Caco-2 (cell line): ENCODE data around the gene OTUB1. TPM values are rescaled to one million over a fixed set of nuclear protein-coding genes. Genes with fewer than 3 reads are reported as not detected.

Source experiments
- BruUV-seq: library from RNA; stranded (reverse); fragments of 400-500 nt; replicated peaks from 2 replicates; lab custom pipeline; 2021; lab: Mats Ljungman, UMichigan
- CTCF ChIA-PET: fragments of 300-600 bp; sonication (Branson Sonifier 250); formaldehyde crosslinking; loops from one replicate; lab custom pipeline; 2022; ENCODE audit warnings: antibody characterized with exemption; lab: Charles Lee
- POLR2A ChIA-PET: fragments of 300-600 bp; sonication (Branson Sonifier 250); formaldehyde crosslinking; loops from one replicate; lab custom pipeline; 2022; ENCODE audit warnings: antibody characterized with exemption; lab: Charles Lee
- DNase-seq, 2 experiments: peaks; one replicate each; pipeline versions ENCODE4 v3.0.0 to v3.0.0-alpha.2; 2020 to 2022
- H3K27me3 ChIP-seq: replicated peaks from 2 replicates; pipeline ENCODE4 v1.6.0; 2011; ENCODE audit warnings: low read length; ENCODE audit not compliant: control insufficient read depth, insufficient read depth
- H3K36me3 ChIP-seq: 2 replicates; pipeline ENCODE4 v1.5.1; 2011; ENCODE audit warnings: low read length; ENCODE audit not compliant: control insufficient read depth, insufficient read depth
- H3K4me1 ChIP-seq: fragments of 250-450 bp; sonication (Bioruptor Pico); 2 replicates; pipeline ENCODE4 v1.5.1; 2020; ENCODE audit warnings: mild to moderate bottlenecking
- H3K4me3 ChIP-seq: 2 replicates; pipeline ENCODE4 v1.5.1; 2011; ENCODE audit warnings: low read depth, mild to moderate bottlenecking, control low read depth, low read length
- H3K9me3 ChIP-seq: fragments of 250-450 bp; sonication (Bioruptor Pico); 2 replicates; pipeline ENCODE4 v1.5.1; 2020; ENCODE audit warnings: mild to moderate bottlenecking, moderate library complexity
- H3K27ac Mint-ChIP-seq: one replicate; pipeline ENCODE4 v1.8.0; 2022; ENCODE audit warnings: mixed read lengths; ENCODE audit not compliant: unreplicated experiment
- H3K27me3 Mint-ChIP-seq: one replicate; pipeline ENCODE4 v1.8.0; 2022; ENCODE audit warnings: mixed read lengths; ENCODE audit not compliant: insufficient read depth, unreplicated experiment
- H3K36me3 Mint-ChIP-seq: one replicate; pipeline ENCODE4 v1.8.0; 2022; ENCODE audit warnings: mild to moderate bottlenecking, mixed read lengths; ENCODE audit not compliant: insufficient read depth, unreplicated experiment
- H3K4me1 Mint-ChIP-seq: one replicate; pipeline ENCODE4 v1.8.0; 2022; ENCODE audit warnings: low read depth, mixed read lengths; ENCODE audit not compliant: unreplicated experiment
- H3K4me3 Mint-ChIP-seq: one replicate; pipeline ENCODE4 v1.8.0; 2022; ENCODE audit warnings: mild to moderate bottlenecking, moderate library complexity, mixed read lengths; ENCODE audit not compliant: unreplicated experiment
- H3K9me3 Mint-ChIP-seq: one replicate; pipeline ENCODE4 v1.8.0; 2022; ENCODE audit warnings: mixed read lengths; ENCODE audit not compliant: unreplicated experiment
- CTCF ChIP-seq, 2 experiments: fragments of 200-600 bp in 1 of 2; IDR thresholded peaks; 1 replicate in 1 of 2; 2 replicates in 1 of 2; pipeline versions ENCODE4 v1.5.1 to v1.8.0; 2011 to 2022; ENCODE audit warnings: antibody characterized with exemption in 1 of 2, control low read depth in 1 of 2, inconsistent platforms in 1 of 2, low read depth in 1 of 2, low read length in 1 of 2, mild to moderate bottlenecking in 1 of 2, moderate library complexity in 1 of 2; ENCODE audit not compliant: insufficient read depth in 1 of 2, severe bottlenecking in 1 of 2, unreplicated experiment in 1 of 2
- intact Hi-C: fragments of 100-400 bp; cut with micrococcal nuclease; formaldehyde crosslinking; loops from one replicate; pipeline ENCODE4 v1.10.0; 2022; ENCODE audit not compliant: unreplicated experiment
- total RNA-seq: library from RNA; stranded (reverse); gene quantifications from 2 replicates; pipeline ENCODE4 v1.2.3, GENCODE V29; 2022

Gene OTUB1
- total RNA-seq, 1 experiment from 2014 or later: 152 TPM

GRCh38 chr11:64034411-64034811, 48.2 kb downstream of the OTUB1 start:
- Histone ChIP-seq H3K36me3 (no peaks in the 10 kb centered on the region), H3K27me3 (no peaks in the 10 kb centered on the region; the same call in 1 of the 2 replicates), H3K4me3 (no peak overlapping the region), H3K9me3 (no peaks in the 10 kb centered on the region), H3K4me1 (no peaks in the 10 kb centered on the region; the same call in 1 of the 2 replicates)
- TF ChIP-seq CTCF (IDR thresholded peaks at IDR 0.05; ENCODE audit: insufficient read depth in 1 of 2, low read depth in 1 of 2, low read length in 1 of 2, severe bottlenecking in 1 of 2, unreplicated experiment in 1 of 2): no peak
- no peak for DNase-seq
- Mint-ChIP-seq H3K27me3 (peaks cover 11% of the 10 kb centered on the region), H3K4me3 (peak overlapping the region; percentile 68), H3K9me3 (no peaks in the 10 kb centered on the region), H3K27ac (no peak overlapping the region), H3K36me3 (no peaks in the 10 kb centered on the region), H3K4me1 (no peaks in the 10 kb centered on the region)
- POLR2A ChIA-PET: no interaction called here
- CTCF ChIA-PET: interaction anchor here (0.6 kb wide), 1 partner anchor 206 kb away, joined by 4 read pairs; no protein-coding TSS in a partner anchor
- no TSS peak for BruUV-seq
- intact Hi-C loops: no loop called here

- no peak overlapping the region for H3K27ac Mint-ChIP-seq
- ChIA-PET POLR2A (no interaction called here), CTCF (no interaction called here)
- BruUV-seq: no TSS peak
- Histone ChIP-seq H3K4me1 (no peaks in the 10 kb centered on the region; the same call in 1 of the 2 replicates), H3K27me3 (no peaks in the 10 kb centered on the region; the same call in 1 of the 2 replicates), H3K9me3 (no peaks in the 10 kb centered on the region), H3K4me3 (peak overlapping the region; percentile 17), H3K36me3 (no peaks in the 10 kb centered on the region)
- DNase-seq: no peak
- H3K4me1 Mint-ChIP-seq: no peaks in the 10 kb centered on the region
- intact Hi-C loops: no loop called here
- H3K9me3 Mint-ChIP-seq: no peaks in the 10 kb centered on the region
- peaks cover 11% of the 10 kb centered on the region for H3K27me3 Mint-ChIP-seq
- peak overlapping the region; percentile 68 for H3K4me3 Mint-ChIP-seq
- H3K36me3 Mint-ChIP-seq: no peaks in the 10 kb centered on the region
- no peak for TF ChIP-seq CTCF (IDR thresholded peaks at IDR 0.05; ENCODE audit: insufficient read depth in 1 of 2, low read depth in 1 of 2, low read length in 1 of 2, severe bottlenecking in 1 of 2, unreplicated experiment in 1 of 2)
Measured at GRCh38 chr11:64035081-64035524, 48.9 kb downstream of the OTUB1 start.

GRCh38 chr11:64035576-64035975, 49.3 kb downstream of the OTUB1 start, which contains the start of gene FLRT1:
Gene FLRT1 (plus strand): TSS chr11:64035931. CDS start chr11:64116268, 80,337 bp downstream.
- BruUV-seq: no TSS peak
- peak within 1 kb of the TSS; percentile 17 for H3K4me3 ChIP-seq
- TF ChIP-seq CTCF (IDR thresholded peaks at IDR 0.05; ENCODE audit: insufficient read depth in 1 of 2, low read depth in 1 of 2, low read length in 1 of 2, severe bottlenecking in 1 of 2, unreplicated experiment in 1 of 2): no peak
- Mint-ChIP-seq H3K4me3 (peak within 1 kb of the TSS; percentile 68), H3K27ac (no peak within 1 kb of the TSS), H3K4me1 (no peaks in the 10 kb centered on the region), H3K27me3 (peaks cover 11% of the 10 kb centered on the region), H3K36me3 (no peaks in the 10 kb centered on the region), H3K9me3 (no peaks in the 10 kb centered on the region)
- no peaks in the 10 kb centered on the region for H3K9me3 ChIP-seq
- POLR2A ChIA-PET: no interaction called here
- intact Hi-C loops: no loop called here
- CTCF ChIA-PET: no interaction called here
- no peaks in the 10 kb centered on the region; the same call in 1 of the 2 replicates for H3K4me1 ChIP-seq
- DNase-seq: no peak
- H3K27me3 ChIP-seq: no peaks in the 10 kb centered on the region; the same call in 1 of the 2 replicates
- H3K36me3 ChIP-seq: no peaks in the 10 kb centered on the region
